ENCODE results near the gene ARID3B.
A peak's percentile ranks its signal among the peaks of the same experiment; 100 is the strongest.
"Not testable (repeated sequence)": the region's sequence is repeated elsewhere in the genome, so short reads cannot be mapped to it uniquely, and the experiment has no call there.

Gene ARID3B

GRCh38 chr15:74571191-74571590, 30.2 kb downstream of the ARID3B start:
- no peak for DNase-seq (ENCODE audit: low spot score)

GRCh38 chr15:74573987-74574386, 33.0 kb downstream of the ARID3B start:
- DNase-seq (ENCODE audit: low spot score) = no peak

- DNase-seq (ENCODE audit: low spot score) = no peak
Observed at GRCh38 chr15:74578496-74578994, 37.5 kb downstream of the ARID3B start.

- no peak for DNase-seq (ENCODE audit: low spot score)
Observed at GRCh38 chr15:74579001-74579400, 38.0 kb downstream of the ARID3B start.

DNA sequence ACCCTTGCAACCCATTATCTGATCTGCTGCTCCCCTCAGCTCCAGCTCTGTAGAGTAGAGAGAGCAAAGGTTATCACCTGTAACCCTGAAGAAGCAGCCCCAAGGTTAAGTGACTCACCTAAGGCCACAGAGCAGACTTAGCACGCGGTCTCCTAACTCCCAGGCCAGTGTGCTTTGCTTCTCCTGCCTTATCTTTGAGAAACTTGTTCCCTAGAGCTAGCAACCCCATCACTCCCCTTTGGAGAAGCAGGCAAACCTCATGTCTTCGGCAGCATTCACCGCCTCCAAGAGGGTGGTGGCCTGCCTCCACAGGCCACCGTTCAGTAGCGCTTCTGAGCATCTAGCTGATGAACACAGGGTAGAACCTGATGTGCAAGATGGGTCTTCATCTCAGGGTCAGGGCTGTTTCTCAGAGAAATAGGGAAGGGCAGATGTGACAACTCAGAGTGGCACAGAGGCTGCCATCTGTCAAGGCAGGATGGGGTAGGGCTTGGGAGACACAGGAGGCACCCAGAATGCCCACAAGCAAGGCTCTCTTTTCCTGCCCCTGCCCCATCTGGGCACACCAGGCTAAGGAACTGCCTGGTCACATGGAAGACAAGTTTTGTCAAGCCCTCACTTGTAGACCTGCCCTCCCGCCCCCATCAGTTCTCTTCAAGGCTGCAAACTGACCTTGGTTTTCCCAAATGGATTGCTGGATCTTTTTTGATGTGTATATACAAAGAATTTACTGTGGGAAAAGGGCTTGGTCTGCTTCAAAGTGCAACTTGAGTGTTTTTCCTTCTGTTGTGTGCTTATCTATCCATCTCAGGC, 39.7 kb downstream of the ARID3B start:
- DNase-seq (ENCODE audit: low spot score) = no peak

DNA sequence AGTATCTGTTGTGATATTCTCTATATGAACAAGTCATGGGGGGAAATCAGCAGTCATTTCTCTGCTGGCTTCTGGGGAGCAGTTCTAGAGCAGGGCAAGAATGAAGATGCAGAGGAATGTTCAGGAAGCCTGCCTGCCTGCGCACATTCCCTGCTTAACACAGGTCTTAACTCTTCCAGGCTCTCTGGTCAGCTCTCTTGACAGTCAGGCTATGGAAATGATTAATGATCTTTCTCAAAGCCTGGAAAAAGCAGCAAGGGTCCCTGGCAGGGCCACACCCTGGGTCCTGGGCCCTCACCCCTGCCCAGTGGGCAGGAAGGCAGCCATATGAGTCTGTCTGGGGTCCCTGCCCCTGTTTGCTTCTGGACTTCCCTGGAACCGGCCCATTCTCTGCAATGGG, 43.2 kb downstream of the ARID3B start:
- no peak for DNase-seq (ENCODE audit: low spot score)

DNA sequence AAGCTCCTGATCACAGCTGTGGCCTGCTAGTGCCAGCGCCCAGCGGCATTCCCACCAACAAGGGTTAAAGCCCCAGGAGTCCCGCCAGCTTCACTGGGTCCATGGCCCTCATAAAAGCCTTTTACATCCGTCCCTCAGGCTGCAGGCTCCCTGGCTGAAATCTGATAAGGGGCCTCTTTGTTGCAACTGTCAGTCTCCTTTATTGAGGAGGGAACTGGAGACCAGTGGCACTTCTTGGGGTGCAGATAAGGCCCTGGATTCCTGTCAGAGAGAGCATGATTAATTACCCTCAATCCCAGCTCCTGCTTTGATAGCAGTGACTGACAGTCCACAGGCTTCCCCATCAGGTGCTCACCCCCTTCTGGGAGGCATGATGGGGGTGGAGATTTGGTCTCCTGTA, 43.8 kb downstream of the ARID3B start:
- DNase-seq (ENCODE audit: low spot score) = no peak

GRCh38 chr15:74585191-74585590, 44.2 kb downstream of the ARID3B start:
- no peak for DNase-seq (ENCODE audit: low spot score)

DNA sequence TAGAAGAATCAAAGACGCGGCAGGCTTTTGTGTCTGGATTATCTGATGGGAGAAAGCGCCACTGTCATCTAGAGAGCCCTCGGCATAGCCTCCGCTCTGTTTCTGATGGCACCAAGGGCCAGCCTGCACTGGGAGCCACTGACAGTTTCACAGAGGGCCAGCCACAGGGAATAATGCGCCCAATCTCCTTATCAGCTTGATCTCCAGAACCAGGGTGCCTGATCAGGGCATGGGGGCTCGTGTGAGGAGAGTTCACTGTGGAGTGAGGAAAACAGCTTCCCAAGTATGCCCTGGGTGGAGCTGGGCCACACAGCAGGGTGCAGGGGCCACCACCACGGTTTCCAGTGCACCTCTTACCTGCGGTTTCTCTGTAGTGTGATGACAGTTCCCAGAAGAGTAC, 44.8 kb downstream of the ARID3B start:
- no peak for DNase-seq (ENCODE audit: low spot score)

- DNase-seq (ENCODE audit: low spot score) = no peak
Observed at GRCh38 chr15:74589826-74590225, 48.8 kb downstream of the ARID3B start.

GRCh38 chr15:74592222-74592621, 51.2 kb downstream of the ARID3B start:
- DNase-seq (ENCODE audit: low spot score) = no peak

- no peak for DNase-seq (ENCODE audit: low spot score)
Observed at GRCh38 chr15:74593122-74593521, 52.1 kb downstream of the ARID3B start.

DNA sequence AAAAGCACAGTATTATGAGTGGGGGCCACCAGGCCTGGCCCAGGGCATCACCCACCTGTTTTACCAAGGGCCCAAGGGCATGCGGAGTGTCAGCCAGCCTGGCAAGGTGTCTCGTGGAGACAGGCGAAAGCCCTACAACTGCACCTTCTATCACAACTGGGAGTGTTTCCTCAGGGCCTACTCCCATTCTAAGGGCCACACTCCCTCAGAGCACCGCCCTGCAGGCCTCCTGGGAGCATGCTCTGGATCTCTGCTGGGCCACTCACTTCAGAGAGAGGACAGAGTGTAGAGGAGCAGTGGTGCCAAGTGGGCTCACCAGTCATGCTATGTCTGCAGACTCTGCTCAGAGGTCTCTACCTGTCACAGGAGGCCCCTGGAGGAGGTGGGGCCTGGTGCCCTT, 53.4 kb downstream of the ARID3B start:
- DNase-seq (ENCODE audit: low spot score) = no peak

- DNase-seq (ENCODE audit: low spot score) = no peak
Observed at GRCh38 chr15:74595271-74595670, 54.3 kb downstream of the ARID3B start.

DNA sequence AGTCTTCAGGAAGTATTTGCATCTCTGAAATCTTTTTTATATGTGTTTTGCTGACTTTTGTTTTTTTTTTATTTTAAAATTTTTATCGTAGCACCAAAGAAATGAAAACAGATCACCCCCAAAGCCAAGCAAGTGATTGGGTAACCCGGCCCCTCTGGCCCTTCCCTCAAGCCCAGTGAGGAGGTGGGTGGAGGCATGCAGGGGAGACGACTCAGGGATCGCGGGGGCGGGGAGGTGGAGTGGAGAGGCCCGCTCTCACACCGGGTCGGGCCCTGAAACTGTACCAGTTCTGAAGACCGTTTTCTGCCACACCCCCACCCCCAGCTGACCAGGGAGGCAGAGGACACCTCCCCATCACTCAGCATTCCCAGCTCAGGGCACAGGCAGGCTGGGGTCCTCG, 55.7 kb downstream of the ARID3B start:
- DNase-seq (ENCODE audit: low spot score) = not testable (repeated sequence)

GRCh38 chr15:74597146-74597705, 56.2 kb downstream of the ARID3B start:
- DNase-seq (ENCODE audit: low spot score) = not testable (repeated sequence)

DNA sequence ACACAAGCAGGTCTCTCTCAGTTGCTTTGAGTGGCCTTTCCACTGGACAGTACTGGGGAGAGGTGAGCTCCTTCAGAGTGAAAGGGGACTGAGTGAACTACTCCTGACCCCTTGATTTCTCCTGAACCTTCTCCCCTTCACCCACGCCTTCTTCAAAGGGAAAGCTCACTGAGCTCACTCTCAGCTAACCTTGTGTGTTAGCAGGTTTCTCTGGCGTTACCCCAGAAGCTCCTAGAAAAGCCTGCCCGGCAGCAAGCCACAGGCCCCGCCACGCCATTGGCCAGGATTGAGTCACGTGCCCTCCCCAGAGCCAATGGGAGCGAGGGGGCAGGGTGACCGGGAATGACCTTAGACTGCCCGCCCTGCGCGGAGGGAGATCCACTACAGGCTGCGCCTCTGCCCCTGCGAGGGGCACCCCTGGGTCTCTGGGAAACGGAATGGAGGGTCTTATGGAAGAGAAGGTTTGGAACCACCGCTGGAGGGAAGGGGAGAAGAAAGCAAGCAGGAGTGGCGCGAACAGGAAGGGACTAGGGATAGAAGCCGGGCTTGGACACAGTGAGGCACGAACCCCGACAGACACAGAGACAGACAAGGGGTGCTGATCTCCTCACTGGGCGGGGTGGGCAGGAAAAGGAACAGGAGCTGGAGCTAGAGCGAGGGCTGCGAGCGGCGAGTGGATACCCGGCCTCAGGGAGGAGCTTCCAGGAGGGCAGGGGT, 57.3 kb downstream of the ARID3B start:
- DNase-seq (ENCODE audit: low spot score) = peak; percentile 84

DNA sequence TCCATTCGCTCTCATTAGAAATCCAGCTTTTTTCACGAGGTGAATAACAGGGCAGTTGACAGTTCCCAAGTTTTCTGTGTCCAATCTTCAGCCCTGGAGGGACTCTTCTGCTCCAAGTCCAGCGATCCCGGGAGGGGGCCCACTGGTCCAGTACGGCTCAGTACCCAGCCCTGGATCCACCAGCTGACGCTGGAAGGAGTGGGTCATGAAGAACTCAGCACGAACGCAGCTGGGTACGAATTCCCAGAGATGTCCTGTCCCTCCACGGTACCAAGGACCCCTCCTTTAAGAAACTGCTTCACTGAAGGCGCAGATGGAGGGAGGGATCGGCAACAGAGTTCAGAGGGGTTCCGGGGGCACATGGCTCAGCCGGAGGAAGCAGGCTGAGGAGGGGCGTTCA, 58.1 kb downstream of the ARID3B start:
- no peak for DNase-seq (ENCODE audit: low spot score)

GRCh38 chr15:74603026-74603788, 62.2 kb downstream of the ARID3B start:
- DNase-seq (ENCODE audit: low spot score) = no peak

DNA sequence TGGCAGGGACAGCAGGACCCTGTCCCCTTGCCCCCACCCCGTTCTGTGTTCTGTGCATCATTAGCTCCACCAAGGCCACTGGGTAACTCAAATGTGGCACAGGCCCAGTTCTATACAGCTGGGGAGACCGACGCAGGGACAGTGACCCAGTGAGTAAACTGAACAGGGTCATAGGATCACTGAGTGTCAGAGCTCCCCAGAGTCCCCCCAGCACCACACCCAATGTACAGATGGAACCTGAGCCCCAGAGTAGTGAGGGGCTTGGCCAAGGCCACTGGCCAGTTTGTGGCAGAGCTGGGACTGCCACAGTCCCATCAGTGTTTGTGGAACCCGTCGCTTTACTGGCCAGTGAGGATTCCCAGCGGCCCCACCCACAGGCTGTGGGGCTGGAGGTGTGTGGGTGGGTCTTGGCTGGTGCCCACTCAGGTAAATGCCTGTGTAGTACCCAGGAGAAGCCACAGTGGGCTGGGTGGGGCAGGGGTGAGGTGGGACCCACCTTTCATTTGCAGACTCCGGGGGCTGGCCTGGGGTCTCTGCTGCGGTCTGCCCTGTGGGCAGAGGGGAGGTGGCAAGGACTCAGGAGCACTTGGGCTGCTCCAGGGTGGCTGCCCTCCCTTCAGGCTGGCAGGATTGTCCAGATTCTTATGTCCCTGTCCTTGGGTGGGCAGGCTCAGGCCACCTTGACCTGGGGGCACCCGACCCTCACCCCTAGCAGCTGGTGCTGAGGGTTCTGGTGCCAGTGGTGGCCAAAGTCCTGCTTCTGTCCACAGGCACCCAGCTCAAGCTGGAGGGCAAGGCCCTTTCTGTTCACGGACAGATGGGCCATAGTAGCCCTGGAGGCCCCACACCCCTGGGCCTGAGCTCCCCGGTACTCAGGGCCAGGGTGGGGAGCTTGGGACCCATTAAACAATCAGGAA, 63.0 kb downstream of the ARID3B start:
- no peak for DNase-seq (ENCODE audit: low spot score)

Measured in LoVo (cell line).